DND-41 (cell line): ENCODE measurements around the gene GRIK4.

ENCODE experiments used
- ATAC-seq: fragments of 200-7000 bp; cut with Tn5 transposase; 3 replicates; pipeline ENCODE4 v1.9.1; 2021; ENCODE audit warnings: low read depth; ENCODE audit not compliant: insufficient read depth
- DNase-seq: peaks from one replicate; pipeline ENCODE4 v3.0.0-alpha.2; 2020
- H2AFZ ChIP-seq: 2 replicates; pipeline ENCODE4 v1.6.0; 2012; ENCODE audit warnings: low read depth, low read length
- H3K27ac ChIP-seq: 2 replicates; pipeline ENCODE4 v1.5.1; 2012; ENCODE audit warnings: low read length, inconsistent platforms
- H3K27me3 ChIP-seq: fragments of 200-600 bp; sonication (generic); 2 replicates; pipeline ENCODE4 v1.6.0; 2012; ENCODE audit warnings: low read length, mild to moderate bottlenecking, inconsistent platforms; ENCODE audit not compliant: insufficient read depth, poor library complexity
- H3K36me3 ChIP-seq: 2 replicates; pipeline ENCODE4 v1.5.1; 2012; ENCODE audit warnings: low read length, inconsistent platforms; ENCODE audit not compliant: insufficient read depth
- H3K4me1 ChIP-seq: 2 replicates; pipeline ENCODE4 v1.5.1; 2012; ENCODE audit warnings: mild to moderate bottlenecking, low read length; ENCODE audit not compliant: insufficient read depth
- H3K4me2 ChIP-seq: 2 replicates; pipeline ENCODE4 v1.6.0; 2012; ENCODE audit warnings: mild to moderate bottlenecking, moderate library complexity, low read length, inconsistent platforms; ENCODE audit not compliant: insufficient read depth
- H3K4me3 ChIP-seq, 2 experiments: fragments of 200-600 bp in 1 of 2; shearing (Covaris generic) in 1 of 2; 2 replicates each; pipeline ENCODE4 v1.5.1; 2012 to 2016; ENCODE audit warnings: inconsistent platforms in 2 of 2, low read length in 2 of 2, mild to moderate bottlenecking in 2 of 2, low read depth in 1 of 2, moderate library complexity in 1 of 2
- H3K79me2 ChIP-seq: 2 replicates; pipeline ENCODE4 v1.6.0; 2012; ENCODE audit warnings: low read length, inconsistent platforms; ENCODE audit not compliant: insufficient read depth
- H3K9ac ChIP-seq: 2 replicates; pipeline ENCODE4 v1.6.0; 2012; ENCODE audit warnings: low read depth, mild to moderate bottlenecking, inconsistent platforms, low read length, moderate library complexity
- H3K9me3 ChIP-seq: 2 replicates; pipeline ENCODE4 v1.5.1; 2012; ENCODE audit warnings: low read length, moderate library complexity, mild to moderate bottlenecking, inconsistent platforms; ENCODE audit not compliant: insufficient read depth, severe bottlenecking
- H4K20me1 ChIP-seq: 2 replicates; pipeline ENCODE4 v1.6.0; 2012; ENCODE audit warnings: low read length; ENCODE audit not compliant: insufficient read depth
- EZH2 ChIP-seq: IDR thresholded peaks from 3 replicates; pipeline ENCODE4 v1.6.1; 2012; ENCODE audit warnings: borderline replicate concordance, low read depth, mild to moderate bottlenecking, moderate library complexity, low read length, inconsistent platforms; ENCODE audit not compliant: severe bottlenecking
- TF ChIP-seq, protein P1 (sequence below): IDR thresholded peaks from 2 replicates; pipeline ENCODE4 v1.5.1; 2012; ENCODE audit warnings: borderline replicate concordance, low read length, moderate library complexity, mild to moderate bottlenecking; ENCODE audit not compliant: poor library complexity, severe bottlenecking; ENCODE audit errors: extremely low read depth

GRIK4 gene

GRCh38 chr11:120778685-120779490 is 267.3 kb downstream of the GRIK4 start:
- no peak overlapping the region for H3K4me3 ChIP-seq
- H3K9me3 ChIP-seq, result no peaks in the 10 kb centered on the region
- H3K4me1 ChIP-seq, result no peaks in the 10 kb centered on the region
- H3K36me3 ChIP-seq, result no peaks in the 10 kb centered on the region
- H4K20me1 ChIP-seq, result no peaks in the 10 kb centered on the region; the same call in 1 of the 2 replicates
- no peak overlapping the region for H3K9ac ChIP-seq
- DNase-seq (no peak), ATAC-seq (no peak)
- no peaks in the 10 kb centered on the region for H3K79me2 ChIP-seq
- TF ChIP-seq EZH2, result no peak
- TF ChIP-seq, protein P1, sequence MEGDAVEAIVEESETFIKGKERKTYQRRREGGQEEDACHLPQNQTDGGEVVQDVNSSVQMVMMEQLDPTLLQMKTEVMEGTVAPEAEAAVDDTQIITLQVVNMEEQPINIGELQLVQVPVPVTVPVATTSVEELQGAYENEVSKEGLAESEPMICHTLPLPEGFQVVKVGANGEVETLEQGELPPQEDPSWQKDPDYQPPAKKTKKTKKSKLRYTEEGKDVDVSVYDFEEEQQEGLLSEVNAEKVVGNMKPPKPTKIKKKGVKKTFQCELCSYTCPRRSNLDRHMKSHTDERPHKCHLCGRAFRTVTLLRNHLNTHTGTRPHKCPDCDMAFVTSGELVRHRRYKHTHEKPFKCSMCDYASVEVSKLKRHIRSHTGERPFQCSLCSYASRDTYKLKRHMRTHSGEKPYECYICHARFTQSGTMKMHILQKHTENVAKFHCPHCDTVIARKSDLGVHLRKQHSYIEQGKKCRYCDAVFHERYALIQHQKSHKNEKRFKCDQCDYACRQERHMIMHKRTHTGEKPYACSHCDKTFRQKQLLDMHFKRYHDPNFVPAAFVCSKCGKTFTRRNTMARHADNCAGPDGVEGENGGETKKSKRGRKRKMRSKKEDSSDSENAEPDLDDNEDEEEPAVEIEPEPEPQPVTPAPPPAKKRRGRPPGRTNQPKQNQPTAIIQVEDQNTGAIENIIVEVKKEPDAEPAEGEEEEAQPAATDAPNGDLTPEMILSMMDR, result no peak
- H3K27me3 ChIP-seq, result peaks cover 10% of the 10 kb centered on the region
- no peak overlapping the region for H3K4me2 ChIP-seq
- H2AFZ ChIP-seq, result no peak overlapping the region
- H3K27ac ChIP-seq, result no peak overlapping the region

- no peak overlapping the region for H3K4me2 ChIP-seq
- TF ChIP-seq EZH2, result no peak
- TF ChIP-seq, protein P1, result no peak
- H3K79me2 ChIP-seq, result no peaks in the 10 kb centered on the region
- H2AFZ ChIP-seq, result no peak overlapping the region
- H4K20me1 ChIP-seq, result peaks cover 3% of the 10 kb centered on the region; the same call in 1 of the 2 replicates
- no peak overlapping the region for H3K4me3 ChIP-seq
- no peaks in the 10 kb centered on the region for H3K4me1 ChIP-seq
- no peak for DNase-seq
- H3K27me3 ChIP-seq, result peaks cover 5% of the 10 kb centered on the region
- no peak for ATAC-seq
- H3K9ac ChIP-seq, result no peak overlapping the region
- H3K36me3 ChIP-seq, result no peaks in the 10 kb centered on the region
- no peak overlapping the region for H3K27ac ChIP-seq
- H3K9me3 ChIP-seq, result no peaks in the 10 kb centered on the region
Observed at GRCh38 chr11:120780239-120780638, 268.7 kb downstream of the GRIK4 start.

GRCh38 chr11:120781486-120782120 is 270.1 kb downstream of the GRIK4 start:
- no peak overlapping the region for H3K9ac ChIP-seq
- no peaks in the 10 kb centered on the region for H3K4me1 ChIP-seq
- no peak overlapping the region for H3K27ac ChIP-seq
- H3K36me3 ChIP-seq, result no peaks in the 10 kb centered on the region
- no peak overlapping the region for H2AFZ ChIP-seq
- H3K27me3 ChIP-seq, result peaks cover 5% of the 10 kb centered on the region
- peaks cover 3% of the 10 kb centered on the region; the same call in 1 of the 2 replicates for H4K20me1 ChIP-seq
- no peak for TF ChIP-seq EZH2
- TF ChIP-seq, protein P1, result no peak
- H3K4me3 ChIP-seq, result no peak overlapping the region
- H3K9me3 ChIP-seq, result no peaks in the 10 kb centered on the region
- H3K4me2 ChIP-seq, result no peak overlapping the region
- no peaks in the 10 kb centered on the region for H3K79me2 ChIP-seq
- ATAC-seq (no peak), DNase-seq (no peak)
